Mucosa of rectum (tissue), 2 donors: Measurements from ENCODE around the gene PCDH9.

Experiments used
- H3K27ac ChIP-seq, 2 donors: one replicate each; pipeline ENCODE4 v1.7.0; 2013; ENCODE audit warnings: inconsistent platforms in 2 of 2, low read depth in 2 of 2, low read length in 2 of 2
- H3K27me3 ChIP-seq, 2 donors: one replicate each; pipeline ENCODE4 v1.7.0; 2013; ENCODE audit warnings: low read length in 2 of 2; ENCODE audit not compliant: control insufficient read depth in 2 of 2, insufficient read depth in 2 of 2
- H3K36me3 ChIP-seq, 2 donors: one replicate each; pipeline ENCODE4 v1.7.0; 2013; ENCODE audit warnings: low read length in 2 of 2; ENCODE audit not compliant: control insufficient read depth in 2 of 2, insufficient read depth in 2 of 2
- H3K4me1 ChIP-seq, 2 donors: one replicate each; pipeline ENCODE4 v1.7.0; 2013; ENCODE audit warnings: low read length in 2 of 2, mild to moderate bottlenecking in 1 of 2; ENCODE audit not compliant: control insufficient read depth in 2 of 2, insufficient read depth in 2 of 2
- H3K4me3 ChIP-seq, 2 donors: one replicate each; pipeline ENCODE4 v1.7.0; 2013; ENCODE audit warnings: low read length in 2 of 2
- H3K9ac ChIP-seq, 2 donors: one replicate each; pipeline ENCODE4 v1.7.0; 2013; ENCODE audit warnings: low read length in 2 of 2, low read depth in 1 of 2, mild to moderate bottlenecking in 1 of 2
- H3K9me3 ChIP-seq, 2 donors: one replicate each; pipeline ENCODE4 v1.7.0; 2013; ENCODE audit warnings: low read length in 2 of 2; ENCODE audit not compliant: control insufficient read depth in 2 of 2
- donor health status: healthy.
- donor health status: Normal muscosa, but diverticular disease.

PCDH9 gene

GRCh38 chr13:66972659-66973058 is 257.5 kb downstream of the PCDH9 start:
- Histone ChIP-seq H3K9me3 (no peaks in the 10 kb centered on the region), H3K27me3 (no peaks in the 10 kb centered on the region), H3K27ac (no peak overlapping the region), H3K4me3 (no peak overlapping the region), H3K9ac (no peak overlapping the region), H3K4me1 (no peaks in the 10 kb centered on the region), H3K36me3 (no peaks in the 10 kb centered on the region)

- Histone ChIP-seq H3K27ac (no peak overlapping the region), H3K27me3 (no peaks in the 10 kb centered on the region), H3K4me1 (no peaks in the 10 kb centered on the region), H3K4me3 (no peak overlapping the region), H3K9me3 (no peaks in the 10 kb centered on the region), H3K9ac (no peak overlapping the region), H3K36me3 (no peaks in the 10 kb centered on the region)
These were observed 259.1 kb downstream of the PCDH9 start for GRCh38 chr13:66971004-66971403.

GRCh38 chr13:66969291-66969690 is 260.8 kb downstream of the PCDH9 start:
- Histone ChIP-seq H3K4me3 (no peak overlapping the region), H3K4me1 (no peaks in the 10 kb centered on the region), H3K27ac (no peak overlapping the region), H3K9me3 (no peaks in the 10 kb centered on the region), H3K27me3 (no peaks in the 10 kb centered on the region), H3K9ac (no peak overlapping the region), H3K36me3 (no peaks in the 10 kb centered on the region)

- Histone ChIP-seq H3K27ac (no peak overlapping the region), H3K36me3 (no peaks in the 10 kb centered on the region), H3K4me1 (no peaks in the 10 kb centered on the region), H3K9ac (no peak overlapping the region), H3K9me3 (no peaks in the 10 kb centered on the region), H3K4me3 (no peak overlapping the region), H3K27me3 (no peaks in the 10 kb centered on the region)
These were observed 262.1 kb downstream of the PCDH9 start for GRCh38 chr13:66967811-66968597.

- H3K4me1 ChIP-seq: no peaks in the 10 kb centered on the region
- no peaks in the 10 kb centered on the region for H3K27me3 ChIP-seq
- H3K9ac ChIP-seq: no peak overlapping the region
- H3K27ac ChIP-seq: no peak overlapping the region
- no peak overlapping the region for H3K4me3 ChIP-seq
- H3K36me3 ChIP-seq: no peaks in the 10 kb centered on the region
- no peaks in the 10 kb centered on the region for H3K9me3 ChIP-seq
These were observed 265.0 kb downstream of the PCDH9 start for GRCh38 chr13:66965181-66965580.

- no peaks in the 10 kb centered on the region for H3K4me1 ChIP-seq
- H3K36me3 ChIP-seq: no peaks in the 10 kb centered on the region
- no peak overlapping the region for H3K27ac ChIP-seq
- no peaks in the 10 kb centered on the region for H3K27me3 ChIP-seq
- H3K4me3 ChIP-seq: no peak overlapping the region
- H3K9me3 ChIP-seq: no peaks in the 10 kb centered on the region
- no peak overlapping the region for H3K9ac ChIP-seq
These were observed 267.2 kb downstream of the PCDH9 start for GRCh38 chr13:66962953-66963352.

- no peaks in the 10 kb centered on the region for H3K27me3 ChIP-seq
- no peak overlapping the region for H3K4me3 ChIP-seq
- no peak overlapping the region for H3K27ac ChIP-seq
- no peaks in the 10 kb centered on the region for H3K4me1 ChIP-seq
- H3K9me3 ChIP-seq: no peaks in the 10 kb centered on the region
- no peak overlapping the region for H3K9ac ChIP-seq
- no peaks in the 10 kb centered on the region for H3K36me3 ChIP-seq
These were observed 271.5 kb downstream of the PCDH9 start for GRCh38 chr13:66958611-66959010.

- H3K9me3 ChIP-seq: no peaks in the 10 kb centered on the region
- no peak overlapping the region for H3K4me3 ChIP-seq
- H3K4me1 ChIP-seq: no peaks in the 10 kb centered on the region
- H3K36me3 ChIP-seq: no peaks in the 10 kb centered on the region
- H3K27me3 ChIP-seq: no peaks in the 10 kb centered on the region
- H3K9ac ChIP-seq: no peak overlapping the region
- H3K27ac ChIP-seq: no peak overlapping the region
These were observed 277.6 kb downstream of the PCDH9 start for GRCh38 chr13:66952507-66952906.

GRCh38 chr13:66951426-66951825 is 278.7 kb downstream of the PCDH9 start:
- Histone ChIP-seq H3K9ac (no peak overlapping the region), H3K36me3 (no peaks in the 10 kb centered on the region), H3K4me1 (no peaks in the 10 kb centered on the region), H3K27me3 (no peaks in the 10 kb centered on the region), H3K9me3 (no peaks in the 10 kb centered on the region), H3K27ac (no peak overlapping the region), H3K4me3 (no peak overlapping the region)

GRCh38 chr13:66950666-66951065 is 279.5 kb downstream of the PCDH9 start:
- Histone ChIP-seq H3K4me1 (no peaks in the 10 kb centered on the region), H3K9ac (no peak overlapping the region), H3K27me3 (no peaks in the 10 kb centered on the region), H3K27ac (no peak overlapping the region), H3K36me3 (no peaks in the 10 kb centered on the region), H3K9me3 (no peaks in the 10 kb centered on the region), H3K4me3 (no peak overlapping the region)
